IMR-90 (cell line): ENCODE results near the gene SPTBN5. TPM values are rescaled to one million over a fixed set of nuclear protein-coding genes. Genes with fewer than 3 reads are reported as not detected.

Experiments
- ATAC-seq: fragments of 200-7000 bp; cut with Tn5 transposase; 2 replicates; pipeline ENCODE4 v1.9.1; 2020; ENCODE audit warnings: low read depth, mild to moderate bottlenecking, moderate library complexity
- BruUV-seq: library from RNA; stranded (reverse); fragments of 400-500 nt; replicated peaks from 2 replicates; lab custom pipeline; 2021; lab: Mats Ljungman, UMichigan
- CTCF ChIA-PET: fragments of 300-600 bp; formaldehyde crosslinking; extraction: SDS; loops from one replicate; lab custom pipeline; 2021; ENCODE audit warnings: antibody characterized with exemption; lab: Yijun Ruan, JAX
- POLR2A ChIA-PET: fragments of 300-600 bp; sonication (Branson Sonifier 250); formaldehyde crosslinking; loops from one replicate; lab custom pipeline; 2022; ENCODE audit warnings: antibody characterized with exemption; ENCODE audit not compliant: unreplicated experiment; lab: Charles Lee
- DNase-seq: peaks from one replicate; pipeline ENCODE4 v3.0.0; 2013
- H2AFZ ChIP-seq: replicated peaks from 2 replicates; pipeline ENCODE3; 2013; ENCODE audit warnings: low read length, mild to moderate bottlenecking; ENCODE audit not compliant: poor library complexity
- H2AK5ac ChIP-seq: 2 replicates; pipeline ENCODE4 v1.6.1; 2013; ENCODE audit warnings: low read depth, low read length, inconsistent platforms
- H2AK9ac ChIP-seq: replicated peaks from 2 replicates; pipeline ENCODE3; 2013; ENCODE audit warnings: mild to moderate bottlenecking, low read depth, low read length, moderate library complexity; ENCODE audit not compliant: poor library complexity
- H2BK120ac ChIP-seq: 2 replicates; pipeline ENCODE4 v1.6.1; 2013; ENCODE audit warnings: low read depth, low read length, inconsistent platforms
- H2BK15ac ChIP-seq: 3 replicates; pipeline ENCODE4 v1.6.1; 2013; ENCODE audit warnings: low read depth, low read length, inconsistent platforms
- H2BK20ac ChIP-seq: 2 replicates; pipeline ENCODE4 v1.6.1; 2013; ENCODE audit warnings: low read depth, mild to moderate bottlenecking, inconsistent platforms, low read length, moderate library complexity
- H2BK5ac ChIP-seq: 2 replicates; pipeline ENCODE4 v1.6.1; 2013; ENCODE audit warnings: mild to moderate bottlenecking, low read depth, low read length, inconsistent platforms; ENCODE audit not compliant: poor library complexity, severe bottlenecking
- H3K14ac ChIP-seq: replicated peaks from 2 replicates; pipeline ENCODE4 v1.6.1; 2013; ENCODE audit warnings: low read depth, low read length, inconsistent platforms
- H3K18ac ChIP-seq: 2 replicates; pipeline ENCODE4 v1.6.1; 2013; ENCODE audit warnings: low read depth, low read length, control low read depth
- H3K23ac ChIP-seq: 2 replicates; pipeline ENCODE4 v1.6.1; 2013; ENCODE audit warnings: low read depth, low read length, inconsistent platforms
- H3K27ac ChIP-seq: 2 replicates; pipeline ENCODE4 v1.5.1; 2013; ENCODE audit warnings: mild to moderate bottlenecking, control low read depth, low read length; ENCODE audit not compliant: insufficient read depth
- H3K27me3 ChIP-seq: 2 replicates; pipeline ENCODE4 v1.6.1; 2013; ENCODE audit warnings: low read length; ENCODE audit not compliant: control insufficient read depth, insufficient read depth
- H3K36me3 ChIP-seq: 2 replicates; pipeline ENCODE4 v1.6.1; 2013; ENCODE audit warnings: low read length, mixed read lengths; ENCODE audit not compliant: control insufficient read depth, insufficient read depth
- H3K4ac ChIP-seq: 2 replicates; pipeline ENCODE4 v1.6.1; 2013; ENCODE audit warnings: low read depth, low read length, inconsistent platforms
- H3K4me1 ChIP-seq: 2 replicates; pipeline ENCODE4 v1.6.1; 2013; ENCODE audit warnings: low read length, mixed read lengths; ENCODE audit not compliant: control insufficient read depth, insufficient read depth
- H3K4me2 ChIP-seq: 2 replicates; pipeline ENCODE4 v1.6.1; 2013; ENCODE audit warnings: low read depth, mild to moderate bottlenecking, control low read depth, low read length, moderate library complexity
- H3K4me3 ChIP-seq: 2 replicates; pipeline ENCODE4 v1.5.1; 2013; ENCODE audit warnings: low read depth, mild to moderate bottlenecking, control low read depth, low read length, moderate library complexity; ENCODE audit not compliant: insufficient read depth
- H3K56ac ChIP-seq: 2 replicates; pipeline ENCODE4 v1.6.1; 2013; ENCODE audit warnings: low read length, inconsistent platforms; ENCODE audit not compliant: insufficient read depth; ENCODE audit errors: extremely low read depth
- H3K79me1 ChIP-seq, 2 experiments: 2 replicates each; pipeline ENCODE4 v1.6.1; 2013; ENCODE audit warnings: low read length in 2 of 2, inconsistent platforms in 1 of 2, low read depth in 1 of 2
- H3K9ac ChIP-seq: 2 replicates; pipeline ENCODE4 v1.6.1; 2013; ENCODE audit warnings: low read depth, low read length, control low read depth
- H3K9me1 ChIP-seq: 2 replicates; pipeline ENCODE4 v1.6.1; 2013; ENCODE audit warnings: low read length, inconsistent platforms; ENCODE audit not compliant: insufficient read depth
- H3K9me3 ChIP-seq: 2 replicates; pipeline ENCODE4 v1.6.1; 2013; ENCODE audit warnings: low read length; ENCODE audit not compliant: control insufficient read depth, insufficient read depth
- H4K20me1 ChIP-seq: 2 replicates; pipeline ENCODE4 v1.6.1; 2013; ENCODE audit warnings: low read length, inconsistent platforms; ENCODE audit not compliant: insufficient read depth
- H4K5ac ChIP-seq: 2 replicates; pipeline ENCODE4 v1.6.1; 2013; ENCODE audit warnings: mild to moderate bottlenecking, low read depth, low read length, control low read depth
- H4K8ac ChIP-seq, 2 experiments: 2 replicates each; pipeline ENCODE4 v1.6.1; 2013; ENCODE audit warnings: low read depth in 2 of 2, low read length in 2 of 2, control low read depth in 1 of 2, inconsistent platforms in 1 of 2
- H4K91ac ChIP-seq: 2 replicates; pipeline ENCODE4 v1.6.1; 2013; ENCODE audit warnings: low read depth, low read length, inconsistent platforms; ENCODE audit not compliant: insufficient read depth
- BHLHE40 ChIP-seq: fragments of 150-350 bp; IDR thresholded peaks from 2 replicates; pipeline ENCODE4 v1.6.1; 2016; ENCODE audit warnings: mild to moderate bottlenecking, low read depth, low read length
- CHD1 ChIP-seq: IDR thresholded peaks from 2 replicates; pipeline ENCODE4 v1.6.1; 2012; ENCODE audit warnings: low read depth, low read length, improper control_type of control experiment
- CTCF ChIP-seq: conservative IDR thresholded peaks from 2 replicates; pipeline ENCODE4 v1.5.1; 2012; ENCODE audit warnings: mild to moderate bottlenecking, low read depth, low read length, improper control_type of control experiment
- FOS ChIP-seq: fragments of 150-350 bp; IDR thresholded peaks from 2 replicates; pipeline ENCODE4 v1.6.1; 2016; ENCODE audit warnings: low read depth, low read length
- MAZ ChIP-seq: IDR thresholded peaks from 2 replicates; pipeline ENCODE4 v1.6.1; 2012; ENCODE audit warnings: low read depth, mild to moderate bottlenecking, low read length, improper control_type of control experiment, moderate library complexity, borderline replicate concordance
- MXI1 ChIP-seq: IDR thresholded peaks from 2 replicates; pipeline ENCODE4 v1.6.1; 2012; ENCODE audit warnings: low read depth, mild to moderate bottlenecking, low read length, moderate library complexity, borderline replicate concordance
- NFE2L2 ChIP-seq: fragments of 150-350 bp; IDR thresholded peaks from 2 replicates; pipeline ENCODE4 v1.6.1; 2016; ENCODE audit warnings: low read depth, mild to moderate bottlenecking, low read length
- POLR2A ChIP-seq: IDR thresholded peaks from 2 replicates; pipeline ENCODE4 v1.6.1; 2012; ENCODE audit warnings: mild to moderate bottlenecking, low read depth, low read length
- RAD21 ChIP-seq: IDR thresholded peaks from 2 replicates; pipeline ENCODE4 v1.6.1; 2012; ENCODE audit warnings: low read length, improper control_type of control experiment
- RCOR1 ChIP-seq: IDR thresholded peaks from 2 replicates; pipeline ENCODE4 v1.6.1; 2012; ENCODE audit warnings: mild to moderate bottlenecking, low read length, improper control_type of control experiment; ENCODE audit not compliant: insufficient replicate concordance
- RFX5 ChIP-seq: IDR thresholded peaks from 2 replicates; pipeline ENCODE4 v1.8.0; 2012; ENCODE audit warnings: low read depth, mild to moderate bottlenecking, low read length, moderate library complexity
- WGBS, 2 experiments: methylation state at CpG; one replicate each; pipeline versions ENCODE4 v1.1.5 to v1.1.7; 2013; ENCODE audit warnings: missing lambda C conversion rate in 2 of 2; ENCODE audit not compliant: insufficient read length in 1 of 2; ENCODE audit errors: extremely low coverage in 2 of 2; 5-methylcytosine and 5-hydroxymethylcytosine counted together
- dilution Hi-C: fragments of 300-500 bp; cut with HindIII; formaldehyde crosslinking; loops from one replicate; pipeline ENCODE4 v1.14.3; 2018; ENCODE audit warnings: low sequenced_read_pairs; ENCODE audit not compliant: unreplicated experiment
- in situ Hi-C: fragments of 300-500 bp; cut with MboI; formaldehyde crosslinking; loops from 3 replicates; pipeline ENCODE4 v1.14.3; 2019; ENCODE audit warnings: low sequenced_read_pairs, inconsistent platforms, mixed read lengths
- intact Hi-C: fragments of 100-400 bp; cut with micrococcal nuclease; formaldehyde crosslinking; loops from 2 replicates; pipeline ENCODE4 v1.10.0; 2022
- polyA plus RNA-seq, 3 experiments: library from polyadenylated mRNA; depleted of rRNA; stranded (reverse); fragments of >200 nt; gene quantifications; 2 replicates each; pipeline ENCODE4 v1.2.3, GENCODE V29; 2012; ENCODE audit warnings: low replicate concordance in 1 of 3
- total RNA-seq: library from RNA; depleted of rRNA; stranded (reverse); fragments of >200 nt; gene quantifications from 2 replicates; pipeline ENCODE4 v1.2.3, GENCODE V29; 2012
- TF ChIP-seq, protein P1 (sequence below): fragments of 150-350 bp; IDR thresholded peaks from 2 replicates; pipeline ENCODE4 v1.6.1; 2017; ENCODE audit warnings: mild to moderate bottlenecking, antibody characterized with exemption, low read length, low read depth
- TF ChIP-seq, protein P2 (sequence below): fragments of 150-350 bp; IDR thresholded peaks from 2 replicates; pipeline ENCODE4 v1.6.1; 2016; ENCODE audit warnings: low read depth, mild to moderate bottlenecking, low read length, moderate library complexity, borderline replicate concordance

Gene SPTBN5
- total and polyA plus RNA-seq, 2 of the 4 experiments (the other 2 are of a cell fraction): under 0.01 to 0.38 TPM

DNA sequence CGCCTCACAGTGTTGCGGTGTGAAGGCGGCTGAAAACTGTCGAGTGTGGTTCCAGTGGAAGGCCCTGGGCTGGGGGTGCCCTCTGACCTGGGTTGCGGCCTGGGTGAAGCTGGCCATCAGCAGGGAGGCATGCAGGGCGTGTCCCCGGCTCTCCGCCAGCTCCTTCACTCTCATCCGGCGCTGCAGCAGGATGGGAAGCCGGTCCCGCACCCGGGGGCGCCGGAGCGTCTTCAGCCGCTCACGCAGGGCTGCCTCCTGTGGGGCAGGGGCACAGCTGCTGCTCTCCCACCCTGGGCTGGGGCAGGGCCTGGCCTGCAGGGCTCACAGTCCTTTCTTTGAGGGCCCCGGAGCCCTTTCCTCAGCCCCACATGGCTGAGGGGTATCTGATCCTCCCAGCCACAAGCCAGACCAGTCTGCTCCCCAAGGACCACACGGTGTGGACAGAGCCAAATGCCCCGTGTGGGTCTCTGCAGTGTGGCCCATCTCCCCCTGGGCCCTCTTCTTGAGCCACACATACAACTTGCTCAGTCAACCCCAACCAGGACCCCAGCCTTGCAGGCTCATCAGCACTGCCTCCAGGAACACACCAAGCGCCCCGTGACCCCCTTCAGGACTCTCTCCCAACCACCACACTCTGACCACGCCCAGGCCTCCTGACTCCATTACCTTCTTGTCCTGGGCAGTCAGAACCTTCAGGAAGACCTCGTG, 26.8 kb downstream of the SPTBN5 start:
- DNase-seq (no peak), ATAC-seq (no peak)
- ChIA-PET CTCF (no interaction called here), POLR2A (no interaction called here)
- Histone ChIP-seq H3K9me1 (0 out of 2 replicates have a peak, but pooled peaks cover 2% of the 10 kb centered on the region), H3K4me1 (peaks cover 2% of the 10 kb centered on the region; the same call in 1 of the 2 replicates), H3K23ac (no peak overlapping the region), H3K36me3 (no peaks in the 10 kb centered on the region), H3K14ac (no peak overlapping the region), H3K9ac (no peak overlapping the region), H3K9me3 (no peaks in the 10 kb centered on the region), H2BK20ac (no peak overlapping the region), H2BK120ac (no peak overlapping the region), H3K4me3 (no peak overlapping the region), H3K4ac (no peak overlapping the region), H4K8ac (no peak overlapping the region), H4K20me1 (peaks cover 3% of the 10 kb centered on the region; the same call in 1 of the 2 replicates), H2AK5ac (no peak overlapping the region), H3K18ac (no peak overlapping the region), H2AK9ac (no peak overlapping the region), H3K27me3 (peaks cover 12% of the 10 kb centered on the region), H2BK15ac (no peak overlapping the region), H3K56ac (no peak overlapping the region), H4K91ac (no peak overlapping the region), H2AFZ (no peak overlapping the region), H3K79me1 (no peaks in the 10 kb centered on the region), H2BK5ac (no peak overlapping the region), H4K5ac (no peak overlapping the region), H3K27ac (no peak overlapping the region), H3K4me2 (no peak overlapping the region)
- in situ Hi-C loops (no loop called here), intact Hi-C loops (no loop called here), dilution Hi-C loops (no loop called here)
- TF ChIP-seq, protein P1, sequence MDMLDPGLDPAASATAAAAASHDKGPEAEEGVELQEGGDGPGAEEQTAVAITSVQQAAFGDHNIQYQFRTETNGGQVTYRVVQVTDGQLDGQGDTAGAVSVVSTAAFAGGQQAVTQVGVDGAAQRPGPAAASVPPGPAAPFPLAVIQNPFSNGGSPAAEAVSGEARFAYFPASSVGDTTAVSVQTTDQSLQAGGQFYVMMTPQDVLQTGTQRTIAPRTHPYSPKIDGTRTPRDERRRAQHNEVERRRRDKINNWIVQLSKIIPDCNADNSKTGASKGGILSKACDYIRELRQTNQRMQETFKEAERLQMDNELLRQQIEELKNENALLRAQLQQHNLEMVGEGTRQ: no peak
- no peak for TF ChIP-seq MXI1
- no peak for TF ChIP-seq NFE2L2
- TF ChIP-seq RFX5: no peak
- no peak for TF ChIP-seq POLR2A
- TF ChIP-seq, protein P2, sequence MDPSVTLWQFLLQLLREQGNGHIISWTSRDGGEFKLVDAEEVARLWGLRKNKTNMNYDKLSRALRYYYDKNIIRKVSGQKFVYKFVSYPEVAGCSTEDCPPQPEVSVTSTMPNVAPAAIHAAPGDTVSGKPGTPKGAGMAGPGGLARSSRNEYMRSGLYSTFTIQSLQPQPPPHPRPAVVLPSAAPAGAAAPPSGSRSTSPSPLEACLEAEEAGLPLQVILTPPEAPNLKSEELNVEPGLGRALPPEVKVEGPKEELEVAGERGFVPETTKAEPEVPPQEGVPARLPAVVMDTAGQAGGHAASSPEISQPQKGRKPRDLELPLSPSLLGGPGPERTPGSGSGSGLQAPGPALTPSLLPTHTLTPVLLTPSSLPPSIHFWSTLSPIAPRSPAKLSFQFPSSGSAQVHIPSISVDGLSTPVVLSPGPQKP: no peak
- no peak for TF ChIP-seq RAD21
- no peak for TF ChIP-seq BHLHE40
- no peak for TF ChIP-seq FOS
- no peak for TF ChIP-seq RCOR1
- TF ChIP-seq CTCF: no peak
- TF ChIP-seq CHD1: no peak
- TF ChIP-seq MAZ: no peak
- WGBS, 2 experiments: 96% methylated on average over 7 of the region's 25 CpGs; no CpG with 5 or more reads in 1 of the 2 experiments
- no TSS peak for BruUV-seq
